GM12875 (cell line): ENCODE data around the gene UBFD1.
"Not testable (repeated sequence)": the region's sequence is repeated elsewhere in the genome, so short reads cannot be mapped to it uniquely, and the experiment has no call there.

Experiments used
- H3K4me3 ChIP-seq: one replicate; pipeline ENCODE4 v1.5.1; 2011; ENCODE audit warnings: low read depth, low read length, control low read depth
- TF ChIP-seq, protein P1 (sequence below): IDR thresholded peaks from 2 replicates; pipeline ENCODE4 v1.5.1; 2011; ENCODE audit warnings: low read depth, mild to moderate bottlenecking, control low read depth, inconsistent platforms, low read length, moderate library complexity, borderline replicate concordance; ENCODE audit not compliant: insufficient read depth

The UBFD1 gene

DNA sequence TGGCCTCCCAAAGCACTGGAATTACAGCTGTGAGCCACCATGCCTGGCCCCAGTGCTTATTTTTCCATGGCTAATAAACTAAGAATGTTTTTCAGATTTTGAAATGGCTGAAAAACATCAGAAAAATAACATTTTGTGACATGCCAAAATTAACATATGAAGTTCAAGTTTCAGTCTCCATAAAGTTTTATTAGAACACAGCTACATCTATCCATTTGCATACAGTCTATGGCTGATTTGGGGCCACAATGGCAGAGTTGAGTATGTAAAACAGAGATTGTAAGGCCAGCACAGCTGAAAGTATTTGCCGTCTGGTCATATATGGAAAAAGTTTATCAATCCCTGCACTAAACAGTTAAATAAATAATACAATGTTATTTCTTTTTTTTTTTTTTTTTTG lies 52.4 kb downstream of the UBFD1 start:
- H3K4me3 ChIP-seq: no peak overlapping the region
- TF ChIP-seq, protein P1, sequence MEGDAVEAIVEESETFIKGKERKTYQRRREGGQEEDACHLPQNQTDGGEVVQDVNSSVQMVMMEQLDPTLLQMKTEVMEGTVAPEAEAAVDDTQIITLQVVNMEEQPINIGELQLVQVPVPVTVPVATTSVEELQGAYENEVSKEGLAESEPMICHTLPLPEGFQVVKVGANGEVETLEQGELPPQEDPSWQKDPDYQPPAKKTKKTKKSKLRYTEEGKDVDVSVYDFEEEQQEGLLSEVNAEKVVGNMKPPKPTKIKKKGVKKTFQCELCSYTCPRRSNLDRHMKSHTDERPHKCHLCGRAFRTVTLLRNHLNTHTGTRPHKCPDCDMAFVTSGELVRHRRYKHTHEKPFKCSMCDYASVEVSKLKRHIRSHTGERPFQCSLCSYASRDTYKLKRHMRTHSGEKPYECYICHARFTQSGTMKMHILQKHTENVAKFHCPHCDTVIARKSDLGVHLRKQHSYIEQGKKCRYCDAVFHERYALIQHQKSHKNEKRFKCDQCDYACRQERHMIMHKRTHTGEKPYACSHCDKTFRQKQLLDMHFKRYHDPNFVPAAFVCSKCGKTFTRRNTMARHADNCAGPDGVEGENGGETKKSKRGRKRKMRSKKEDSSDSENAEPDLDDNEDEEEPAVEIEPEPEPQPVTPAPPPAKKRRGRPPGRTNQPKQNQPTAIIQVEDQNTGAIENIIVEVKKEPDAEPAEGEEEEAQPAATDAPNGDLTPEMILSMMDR: no peak

DNA sequence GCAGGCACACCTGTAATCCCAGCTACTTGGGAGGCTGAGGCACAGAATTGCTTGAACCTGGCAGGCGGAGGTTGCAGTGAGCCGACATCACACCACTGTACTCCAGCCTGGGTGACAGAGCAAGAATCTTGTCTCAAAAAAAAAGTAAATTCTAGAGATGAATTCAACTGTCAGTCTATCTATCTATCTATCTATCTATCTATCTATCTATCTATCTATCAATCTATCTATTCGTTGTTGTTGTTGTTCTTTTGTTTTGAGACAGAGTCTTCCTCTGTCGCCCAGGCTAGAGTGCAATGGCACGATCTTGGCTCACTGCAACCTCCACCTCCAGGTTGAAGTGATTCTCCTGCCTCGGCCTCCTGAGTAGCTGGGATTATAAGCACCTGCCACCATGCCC lies 53.4 kb downstream of the UBFD1 start:
- H3K4me3 ChIP-seq: not testable (repeated sequence)

DNA sequence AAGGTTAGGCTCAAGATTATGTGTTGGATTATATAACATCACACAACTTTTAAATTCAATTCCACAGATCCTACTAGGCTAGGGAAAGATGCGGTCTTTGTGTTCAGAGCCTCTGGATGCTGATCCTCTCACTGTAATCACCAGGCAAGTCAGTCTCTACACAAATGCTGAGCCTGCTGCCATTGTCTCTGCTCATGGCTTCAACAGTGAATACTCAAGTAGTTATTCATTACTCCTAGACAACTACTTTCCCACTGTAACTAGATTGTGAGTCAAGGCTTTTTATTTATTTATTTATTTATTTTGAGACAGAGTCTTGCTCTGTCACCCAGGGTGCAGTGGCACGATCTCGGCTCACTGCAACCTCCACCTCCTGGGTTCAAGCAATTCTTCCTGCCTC lies 54.4 kb downstream of the UBFD1 start:
- TF ChIP-seq, protein P1: no peak
- H3K4me3 ChIP-seq: no peak overlapping the region

DNA sequence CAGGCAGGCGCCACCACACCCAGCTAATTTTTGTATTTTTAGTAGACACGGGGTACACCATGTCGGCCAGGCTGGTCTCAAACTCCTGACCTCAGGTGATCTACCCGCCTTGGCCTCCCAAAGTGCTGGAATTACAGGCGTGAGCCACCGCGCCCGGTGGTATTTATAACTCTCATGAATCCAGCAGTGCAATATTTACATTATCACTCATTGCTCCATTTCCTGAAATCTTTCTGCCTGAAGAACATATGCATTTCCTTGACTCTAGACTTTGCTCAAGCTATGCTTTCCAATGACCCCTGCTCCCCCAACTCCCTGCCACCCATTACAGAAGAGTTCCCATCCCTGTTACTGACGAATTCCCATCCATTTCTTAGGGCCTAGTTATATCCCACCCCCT lies 58.3 kb downstream of the UBFD1 start:
- TF ChIP-seq, protein P1: no peak

More for the DNA sequence above, 58.3 kb downstream of the UBFD1 start:
- H3K4me3 ChIP-seq: no peak overlapping the region
